ENCODE data around the gene YPEL3.

- TF ChIP-seq, protein P1, sequence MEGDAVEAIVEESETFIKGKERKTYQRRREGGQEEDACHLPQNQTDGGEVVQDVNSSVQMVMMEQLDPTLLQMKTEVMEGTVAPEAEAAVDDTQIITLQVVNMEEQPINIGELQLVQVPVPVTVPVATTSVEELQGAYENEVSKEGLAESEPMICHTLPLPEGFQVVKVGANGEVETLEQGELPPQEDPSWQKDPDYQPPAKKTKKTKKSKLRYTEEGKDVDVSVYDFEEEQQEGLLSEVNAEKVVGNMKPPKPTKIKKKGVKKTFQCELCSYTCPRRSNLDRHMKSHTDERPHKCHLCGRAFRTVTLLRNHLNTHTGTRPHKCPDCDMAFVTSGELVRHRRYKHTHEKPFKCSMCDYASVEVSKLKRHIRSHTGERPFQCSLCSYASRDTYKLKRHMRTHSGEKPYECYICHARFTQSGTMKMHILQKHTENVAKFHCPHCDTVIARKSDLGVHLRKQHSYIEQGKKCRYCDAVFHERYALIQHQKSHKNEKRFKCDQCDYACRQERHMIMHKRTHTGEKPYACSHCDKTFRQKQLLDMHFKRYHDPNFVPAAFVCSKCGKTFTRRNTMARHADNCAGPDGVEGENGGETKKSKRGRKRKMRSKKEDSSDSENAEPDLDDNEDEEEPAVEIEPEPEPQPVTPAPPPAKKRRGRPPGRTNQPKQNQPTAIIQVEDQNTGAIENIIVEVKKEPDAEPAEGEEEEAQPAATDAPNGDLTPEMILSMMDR (IDR thresholded peaks at IDR 0.05) = no peak
- TF ChIP-seq POLR2AphosphoS5 (IDR thresholded peaks at IDR 0.05) (no peak), EP300 (IDR thresholded peaks at IDR 0.05) (no peak), POLR2A (IDR thresholded peaks at IDR 0.05) (no peak)
These were observed 13.4 kb downstream of the YPEL3 start for GRCh38 chr16:30082545-30083090.

Data from sigmoid colon (tissue), 4 donors.